ENCODE results near the gene ATP1A1.

ATP1A1 gene

GRCh38 chr1:116372651-116373430 lies at the start of gene ATP1A1:
ATP1A1 (plus strand) TSS chr1:116373244; CDS start chr1:116373512, 268 bp downstream.
- no peaks in the 10 kb centered on the region for H3K27me3 ChIP-seq (ENCODE audit: control insufficient read depth in 5 of 5, insufficient read depth in 4 of 5, low read length in 5 of 5)
- no peaks in the 10 kb centered on the region for H3K36me3 ChIP-seq (ENCODE audit: control insufficient read depth in 5 of 5, insufficient read depth in 5 of 5, low read length in 5 of 5)
- peak within 1 kb of the TSS; percentile 68 to 83 (median 77) for H3K9ac ChIP-seq (ENCODE audit: low read length in 5 of 5)
- H3K4me3 ChIP-seq (ENCODE audit: low read depth in 1 of 5, low read length in 5 of 5), result peak within 1 kb of the TSS; percentile 85 to 87 (median 85)
- H3K4me1 ChIP-seq (ENCODE audit: control insufficient read depth in 5 of 5, insufficient read depth in 5 of 5, low read length in 5 of 5), result peaks cover 17 to 51% (median 44%) of the 10 kb centered on the region in 5 donors
- no peaks in the 10 kb centered on the region for H3K9me3 ChIP-seq (ENCODE audit: control insufficient read depth in 5 of 5, low read length in 5 of 5)
- peak within 1 kb of the TSS; percentile 82 for H3K27ac ChIP-seq (ENCODE audit: low read depth, low read length)

- no peaks in the 10 kb centered on the region for H3K36me3 ChIP-seq (ENCODE audit: control insufficient read depth in 5 of 5, insufficient read depth in 5 of 5, low read length in 5 of 5)
- H3K4me3 ChIP-seq (ENCODE audit: low read depth in 1 of 5, low read length in 5 of 5), result no peak overlapping the region
- H3K27ac ChIP-seq (ENCODE audit: low read depth, low read length), result no peak overlapping the region
- no peaks in the 10 kb centered on the region for H3K27me3 ChIP-seq (ENCODE audit: control insufficient read depth in 5 of 5, insufficient read depth in 4 of 5, low read length in 5 of 5)
- no peaks in the 10 kb centered on the region for H3K9me3 ChIP-seq (ENCODE audit: control insufficient read depth in 5 of 5, low read length in 5 of 5)
- H3K9ac ChIP-seq (ENCODE audit: low read length in 5 of 5), result no peak overlapping the region
- H3K4me1 ChIP-seq (ENCODE audit: control insufficient read depth in 5 of 5, insufficient read depth in 5 of 5, low read length in 5 of 5), result no peaks in the 10 kb centered on the region
Measured at GRCh38 chr1:116323491-116323890, 49.6 kb upstream of the ATP1A1 start.

- H3K9me3 ChIP-seq (ENCODE audit: control insufficient read depth in 5 of 5, low read length in 5 of 5), result no peaks in the 10 kb centered on the region
- H3K36me3 ChIP-seq (ENCODE audit: control insufficient read depth in 5 of 5, insufficient read depth in 5 of 5, low read length in 5 of 5), result no peaks in the 10 kb centered on the region
- H3K4me3 ChIP-seq (ENCODE audit: low read depth in 1 of 5, low read length in 5 of 5), result no peak overlapping the region
- H3K27ac ChIP-seq (ENCODE audit: low read depth, low read length), result no peak overlapping the region
- peaks cover 0 to under 1% (median 0%) of the 10 kb centered on the region in 5 donors for H3K4me1 ChIP-seq (ENCODE audit: control insufficient read depth in 5 of 5, insufficient read depth in 5 of 5, low read length in 5 of 5)
- no peaks in the 10 kb centered on the region for H3K27me3 ChIP-seq (ENCODE audit: control insufficient read depth in 5 of 5, insufficient read depth in 4 of 5, low read length in 5 of 5)
- H3K9ac ChIP-seq (ENCODE audit: low read length in 5 of 5), result no peak overlapping the region
Measured at GRCh38 chr1:116324411-116324810, 48.6 kb upstream of the ATP1A1 start.

- Histone ChIP-seq H3K9ac (ENCODE audit: low read length in 5 of 5) (no peak overlapping the region), H3K27me3 (ENCODE audit: control insufficient read depth in 5 of 5, insufficient read depth in 4 of 5, low read length in 5 of 5) (no peaks in the 10 kb centered on the region), H3K9me3 (ENCODE audit: control insufficient read depth in 5 of 5, low read length in 5 of 5) (no peaks in the 10 kb centered on the region), H3K4me3 (ENCODE audit: low read depth in 1 of 5, low read length in 5 of 5) (no peak overlapping the region), H3K27ac (ENCODE audit: low read depth, low read length) (no peak overlapping the region), H3K36me3 (ENCODE audit: control insufficient read depth in 5 of 5, insufficient read depth in 5 of 5, low read length in 5 of 5) (no peaks in the 10 kb centered on the region), H3K4me1 (ENCODE audit: control insufficient read depth in 5 of 5, insufficient read depth in 5 of 5, low read length in 5 of 5) (peaks cover 0 to 7% (median 0%) of the 10 kb centered on the region in 5 donors)
Measured at GRCh38 chr1:116325104-116325503, 47.9 kb upstream of the ATP1A1 start.

GRCh38 chr1:116325922-116326321 lies 47.1 kb upstream of the ATP1A1 start:
- no peak overlapping the region for H3K9ac ChIP-seq (ENCODE audit: low read length in 5 of 5)
- H3K4me3 ChIP-seq (ENCODE audit: low read depth in 1 of 5, low read length in 5 of 5), result no peak overlapping the region
- no peaks in the 10 kb centered on the region for H3K9me3 ChIP-seq (ENCODE audit: control insufficient read depth in 5 of 5, low read length in 5 of 5)
- H3K36me3 ChIP-seq (ENCODE audit: control insufficient read depth in 5 of 5, insufficient read depth in 5 of 5, low read length in 5 of 5), result no peaks in the 10 kb centered on the region
- no peak overlapping the region for H3K27ac ChIP-seq (ENCODE audit: low read depth, low read length)
- H3K4me1 ChIP-seq (ENCODE audit: control insufficient read depth in 5 of 5, insufficient read depth in 5 of 5, low read length in 5 of 5), result peaks cover 0 to 10% (median 4%) of the 10 kb centered on the region in 5 donors
- H3K27me3 ChIP-seq (ENCODE audit: control insufficient read depth in 5 of 5, insufficient read depth in 4 of 5, low read length in 5 of 5), result no peaks in the 10 kb centered on the region

GRCh38 chr1:116326486-116326885 lies 46.6 kb upstream of the ATP1A1 start:
- Histone ChIP-seq H3K4me3 (ENCODE audit: low read depth in 1 of 5, low read length in 5 of 5) (no peak overlapping the region), H3K27ac (ENCODE audit: low read depth, low read length) (no peak overlapping the region), H3K4me1 (ENCODE audit: control insufficient read depth in 5 of 5, insufficient read depth in 5 of 5, low read length in 5 of 5) (peaks cover 0 to 10% (median 4%) of the 10 kb centered on the region in 5 donors), H3K27me3 (ENCODE audit: control insufficient read depth in 5 of 5, insufficient read depth in 4 of 5, low read length in 5 of 5) (no peaks in the 10 kb centered on the region), H3K9ac (ENCODE audit: low read length in 5 of 5) (no peak overlapping the region), H3K36me3 (ENCODE audit: control insufficient read depth in 5 of 5, insufficient read depth in 5 of 5, low read length in 5 of 5) (no peaks in the 10 kb centered on the region), H3K9me3 (ENCODE audit: control insufficient read depth in 5 of 5, low read length in 5 of 5) (no peaks in the 10 kb centered on the region)

- Histone ChIP-seq H3K27me3 (ENCODE audit: control insufficient read depth in 5 of 5, insufficient read depth in 4 of 5, low read length in 5 of 5) (no peaks in the 10 kb centered on the region), H3K9ac (ENCODE audit: low read length in 5 of 5) (no peak overlapping the region), H3K4me1 (ENCODE audit: control insufficient read depth in 5 of 5, insufficient read depth in 5 of 5, low read length in 5 of 5) (peaks cover 0 to 10% (median 4%) of the 10 kb centered on the region in 5 donors), H3K27ac (ENCODE audit: low read depth, low read length) (no peak overlapping the region), H3K4me3 (ENCODE audit: low read depth in 1 of 5, low read length in 5 of 5) (no peak overlapping the region), H3K36me3 (ENCODE audit: control insufficient read depth in 5 of 5, insufficient read depth in 5 of 5, low read length in 5 of 5) (no peaks in the 10 kb centered on the region), H3K9me3 (ENCODE audit: control insufficient read depth in 5 of 5, low read length in 5 of 5) (no peaks in the 10 kb centered on the region)
Measured at GRCh38 chr1:116328671-116329070, 44.4 kb upstream of the ATP1A1 start.

GRCh38 chr1:116329524-116330341 lies 43.3 kb upstream of the ATP1A1 start:
- H3K9ac ChIP-seq (ENCODE audit: low read length in 5 of 5), result no peak overlapping the region
- peaks cover 0 to 10% (median 4%) of the 10 kb centered on the region in 5 donors for H3K4me1 ChIP-seq (ENCODE audit: control insufficient read depth in 5 of 5, insufficient read depth in 5 of 5, low read length in 5 of 5)
- H3K9me3 ChIP-seq (ENCODE audit: control insufficient read depth in 5 of 5, low read length in 5 of 5), result no peaks in the 10 kb centered on the region
- H3K4me3 ChIP-seq (ENCODE audit: low read depth in 1 of 5, low read length in 5 of 5), result no peak overlapping the region
- no peak overlapping the region for H3K27ac ChIP-seq (ENCODE audit: low read depth, low read length)
- no peaks in the 10 kb centered on the region for H3K36me3 ChIP-seq (ENCODE audit: control insufficient read depth in 5 of 5, insufficient read depth in 5 of 5, low read length in 5 of 5)
- peaks cover 0 to under 1% (median 0%) of the 10 kb centered on the region in 5 donors for H3K27me3 ChIP-seq (ENCODE audit: control insufficient read depth in 5 of 5, insufficient read depth in 4 of 5, low read length in 5 of 5)

- Histone ChIP-seq H3K4me3 (ENCODE audit: low read depth in 1 of 5, low read length in 5 of 5) (no peak overlapping the region), H3K9ac (ENCODE audit: low read length in 5 of 5) (no peak overlapping the region), H3K4me1 (ENCODE audit: control insufficient read depth in 5 of 5, insufficient read depth in 5 of 5, low read length in 5 of 5) (peaks cover 0 to 10% (median 4%) of the 10 kb centered on the region in 5 donors), H3K36me3 (ENCODE audit: control insufficient read depth in 5 of 5, insufficient read depth in 5 of 5, low read length in 5 of 5) (no peaks in the 10 kb centered on the region), H3K27me3 (ENCODE audit: control insufficient read depth in 5 of 5, insufficient read depth in 4 of 5, low read length in 5 of 5) (peaks cover 0 to 2% (median 0%) of the 10 kb centered on the region in 5 donors), H3K27ac (ENCODE audit: low read depth, low read length) (no peak overlapping the region), H3K9me3 (ENCODE audit: control insufficient read depth in 5 of 5, low read length in 5 of 5) (no peaks in the 10 kb centered on the region)
Measured at GRCh38 chr1:116330342-116330652, 42.7 kb upstream of the ATP1A1 start.

GRCh38 chr1:116330846-116331245 lies 42.2 kb upstream of the ATP1A1 start:
- H3K4me3 ChIP-seq (ENCODE audit: low read depth in 1 of 5, low read length in 5 of 5), result no peak overlapping the region
- H3K36me3 ChIP-seq (ENCODE audit: control insufficient read depth in 5 of 5, insufficient read depth in 5 of 5, low read length in 5 of 5), result no peaks in the 10 kb centered on the region
- H3K27ac ChIP-seq (ENCODE audit: low read depth, low read length), result no peak overlapping the region
- peaks cover 0 to 10% (median 4%) of the 10 kb centered on the region in 5 donors for H3K4me1 ChIP-seq (ENCODE audit: control insufficient read depth in 5 of 5, insufficient read depth in 5 of 5, low read length in 5 of 5)
- peaks cover 0 to 2% (median 0%) of the 10 kb centered on the region in 5 donors for H3K27me3 ChIP-seq (ENCODE audit: control insufficient read depth in 5 of 5, insufficient read depth in 4 of 5, low read length in 5 of 5)
- no peak overlapping the region for H3K9ac ChIP-seq (ENCODE audit: low read length in 5 of 5)
- H3K9me3 ChIP-seq (ENCODE audit: control insufficient read depth in 5 of 5, low read length in 5 of 5), result no peaks in the 10 kb centered on the region
